Lower leg skin (tissue), 4 donors: ENCODE measurements around the gene SLC25A39. TPM values are rescaled to one million over a fixed set of nuclear protein-coding genes. Genes with fewer than 3 reads are reported as not detected.
"Not testable (repeated sequence)": the region's sequence is repeated elsewhere in the genome, so short reads cannot be mapped to it uniquely, and the experiment has no call there.

Experiments used
- DNase-seq, 2 donors: peaks; one replicate each; pipeline ENCODE4 v3.0.0-alpha.2; 2019; ENCODE audit warnings: low spot score in 2 of 2
- H3K4me3 ChIP-seq: fragments of 200-600 bp; sonication (generic); 2 replicates; pipeline ENCODE4 v1.5.1; 2017; ENCODE audit warnings: mild to moderate bottlenecking, low read depth; ENCODE audit not compliant: poor library complexity, severe bottlenecking
- CTCF ChIP-seq, 3 donors: fragments of 450-650 bp; IDR thresholded peaks; one replicate each; pipeline ENCODE4 v1.5.1; 2016; ENCODE audit warnings: antibody characterized with exemption in 3 of 3, mild to moderate bottlenecking in 3 of 3, moderate library complexity in 2 of 3
- POLR2A ChIP-seq, 2 donors: fragments of 450-650 bp; IDR thresholded peaks; one replicate each; pipeline ENCODE4 v1.6.1; 2016 to 2017; ENCODE audit warnings: antibody characterized with exemption in 2 of 2, mild to moderate bottlenecking in 1 of 2, moderate library complexity in 1 of 2
- WGBS, 2 donors: methylation state at CpG; one replicate each; pipeline ENCODE4 v1.1.5; 2018; 5-methylcytosine and 5-hydroxymethylcytosine counted together
- intact Hi-C: fragments of 100-400 bp; cut with DNase I; formaldehyde crosslinking; loops from one replicate; pipeline ENCODE4 v1.15.0; 2023; ENCODE audit warnings: low total_unique reads
- total RNA-seq, 4 donors: library from RNA; depleted of rRNA; stranded (reverse); fragments of >200 nt; gene quantifications; one replicate each; pipeline ENCODE4 v1.1.0, GENCODE V29; 2016

SLC25A39 gene
- total RNA-seq, 4 donors from 2014 or later = 73.4 to 113 (median 90.0) TPM

GRCh38 chr17:44335968-44336367 lies 11.3 kb upstream of the SLC25A39 start:
- H3K4me3 ChIP-seq = no peak overlapping the region
- intact Hi-C loops = no loop called here
- WGBS, 2 donors = 45 to 58% methylated on average over 5 of the region's 5 CpGs
- DNase-seq = no peak
- TF ChIP-seq CTCF (IDR thresholded peaks at IDR 0.05) = no peak
- no peak for TF ChIP-seq POLR2A (IDR thresholded peaks at IDR 0.05)

- WGBS, 2 donors = 79 to 83% methylated on average over 3 of the region's 3 CpGs
- intact Hi-C loops = no loop called here
- no peak for DNase-seq
- TF ChIP-seq CTCF (IDR thresholded peaks at IDR 0.05) (no peak), POLR2A (IDR thresholded peaks at IDR 0.05) (no peak)
- H3K4me3 ChIP-seq = no peak overlapping the region
Observed at GRCh38 chr17:44335564-44335963, 10.9 kb upstream of the SLC25A39 start.

GRCh38 chr17:44334727-44335126 lies 10.1 kb upstream of the SLC25A39 start:
- intact Hi-C loops = no loop called here
- TF ChIP-seq CTCF (IDR thresholded peaks at IDR 0.05) (no peak), POLR2A (IDR thresholded peaks at IDR 0.05) (no peak)
- DNase-seq = no peak
- WGBS, 2 donors = 54 to 66% methylated on average over 3 of the region's 3 CpGs
- no peak overlapping the region for H3K4me3 ChIP-seq

GRCh38 chr17:44334315-44334714 lies 9.7 kb upstream of the SLC25A39 start:
- no peak overlapping the region for H3K4me3 ChIP-seq
- WGBS, 2 donors = 54 to 66% methylated on average over 2 of the region's 2 CpGs
- DNase-seq = no peak
- intact Hi-C loops = no loop called here
- TF ChIP-seq CTCF (IDR thresholded peaks at IDR 0.05) (no peak), POLR2A (IDR thresholded peaks at IDR 0.05) (no peak)

GRCh38 chr17:44333371-44333770 lies 8.7 kb upstream of the SLC25A39 start:
- intact Hi-C loops = no loop called here
- TF ChIP-seq POLR2A (IDR thresholded peaks at IDR 0.05) = no peak
- no peak for TF ChIP-seq CTCF (IDR thresholded peaks at IDR 0.05)
- 40 to 43% methylated on average over 5 of the region's 5 CpGs for WGBS, 2 donors
- H3K4me3 ChIP-seq = no peak overlapping the region
- DNase-seq = no peak

- intact Hi-C loops = no loop called here
- TF ChIP-seq CTCF (IDR thresholded peaks at IDR 0.05) = no peak
- no peak for TF ChIP-seq POLR2A (IDR thresholded peaks at IDR 0.05)
- DNase-seq = peak; percentile 79 to 91
- 2 to 3% methylated on average over 7 of the region's 7 CpGs for WGBS, 2 donors
- H3K4me3 ChIP-seq = no peak overlapping the region
Observed at GRCh38 chr17:44331249-44331760, 6.7 kb upstream of the SLC25A39 start.

- DNase-seq, H3K4me3 ChIP-seq, intact Hi-C loops: not testable (repeated sequence)
- WGBS, 2 donors = 84 to 88% methylated on average over 5 of the region's 5 CpGs
Observed at GRCh38 chr17:44330263-44330662, 5.6 kb upstream of the SLC25A39 start.

- 87 to 94% methylated on average over 7 of the region's 7 CpGs for WGBS, 2 donors
- DNase-seq, intact Hi-C loops, H3K4me3 ChIP-seq: not testable (repeated sequence)
Observed at GRCh38 chr17:44329516-44329915, 4.9 kb upstream of the SLC25A39 start.
